ENCODE measurements around the gene HTR4.

HTR4 gene

DNA sequence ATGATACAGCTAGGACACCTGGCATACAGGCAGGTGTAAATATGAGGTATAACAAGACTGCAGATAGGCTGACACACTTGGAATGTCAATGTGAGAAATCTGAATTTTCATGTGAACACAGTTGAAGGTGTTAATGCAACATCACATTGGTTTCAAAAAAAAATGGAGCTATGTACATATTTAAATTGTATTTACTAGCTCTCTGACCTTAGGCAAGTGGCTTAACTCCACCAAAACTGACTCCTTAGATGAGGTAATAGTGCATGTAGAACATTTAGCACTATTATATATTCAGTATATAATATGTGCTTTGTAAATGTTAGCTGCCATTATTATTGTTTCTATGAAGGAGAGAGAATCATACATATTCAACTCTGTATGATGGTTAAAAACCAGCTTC is 48.0 kb downstream of the HTR4 start:
- no peak for DNase-seq

DNA sequence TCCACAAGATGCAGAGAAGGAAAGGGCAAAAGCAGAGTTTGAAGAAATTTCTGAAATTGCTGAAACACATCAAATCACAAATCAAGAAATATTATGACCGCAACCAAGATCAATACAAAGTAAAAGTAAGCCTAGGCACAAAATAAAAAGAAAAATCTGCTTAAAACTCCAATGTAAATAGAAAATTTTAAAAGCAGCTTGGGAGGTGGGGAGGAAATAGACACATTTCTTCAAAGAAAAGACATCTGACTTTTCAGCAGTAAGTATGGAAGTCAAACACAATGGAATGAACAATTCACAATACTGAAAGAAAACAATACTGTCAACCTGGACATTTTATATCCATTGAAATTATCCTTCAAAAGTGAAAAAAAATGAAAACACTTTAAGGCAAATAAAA is 55.1 kb downstream of the HTR4 start:
- DNase-seq, result no peak

DNA sequence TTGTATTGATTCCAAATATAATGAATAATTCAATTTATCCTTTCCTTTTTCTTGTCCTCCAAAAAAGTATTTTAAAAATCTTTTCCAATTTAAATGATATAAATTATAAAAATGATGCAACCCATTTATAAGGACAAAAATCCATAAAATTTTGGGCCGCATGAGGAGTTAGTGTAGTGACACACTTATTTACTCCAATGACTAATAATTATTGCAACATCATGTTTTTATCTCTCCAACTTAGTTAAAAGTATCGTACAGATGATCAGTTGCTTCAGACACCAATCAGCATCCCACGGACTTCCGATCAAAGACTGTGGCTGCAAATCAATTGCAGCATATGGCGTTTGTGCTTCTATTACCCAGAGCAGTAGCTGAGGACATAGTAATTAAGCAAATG is 58.6 kb downstream of the HTR4 start:
- DNase-seq, result no peak

- no peak for DNase-seq
Observed at GRCh38 chr5:148586796-148587195, 67.5 kb downstream of the HTR4 start.

GRCh38 chr5:148585988-148586387 is 68.3 kb downstream of the HTR4 start:
- no peak for DNase-seq

GRCh38 chr5:148584103-148584502 is 70.2 kb downstream of the HTR4 start:
- no peak for DNase-seq

DNA sequence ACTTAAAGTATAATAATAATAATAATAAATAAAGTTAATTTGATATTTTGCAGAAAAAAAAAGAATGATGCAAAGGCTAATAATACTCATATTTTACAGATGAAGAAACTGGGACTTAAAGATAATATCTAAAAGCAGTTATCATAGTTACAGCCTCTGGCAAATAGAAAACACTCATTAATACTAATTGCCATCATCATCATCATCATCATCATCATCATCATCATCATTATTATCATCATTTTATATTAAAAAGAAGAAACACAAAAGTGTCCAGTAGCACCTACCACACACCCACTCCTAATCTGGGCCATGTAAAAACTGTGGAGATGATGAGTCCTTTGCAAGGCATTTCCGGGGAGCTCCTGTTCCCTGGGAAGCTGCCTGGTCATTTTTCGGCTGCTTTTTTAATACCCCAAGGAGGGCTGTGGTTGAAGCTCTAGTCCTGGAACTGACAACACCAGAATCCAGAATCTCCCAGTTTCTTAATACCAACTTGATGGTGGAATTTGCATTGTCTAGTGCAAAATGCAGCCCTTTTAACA is 70.8 kb downstream of the HTR4 start:
- no peak for DNase-seq

DNA sequence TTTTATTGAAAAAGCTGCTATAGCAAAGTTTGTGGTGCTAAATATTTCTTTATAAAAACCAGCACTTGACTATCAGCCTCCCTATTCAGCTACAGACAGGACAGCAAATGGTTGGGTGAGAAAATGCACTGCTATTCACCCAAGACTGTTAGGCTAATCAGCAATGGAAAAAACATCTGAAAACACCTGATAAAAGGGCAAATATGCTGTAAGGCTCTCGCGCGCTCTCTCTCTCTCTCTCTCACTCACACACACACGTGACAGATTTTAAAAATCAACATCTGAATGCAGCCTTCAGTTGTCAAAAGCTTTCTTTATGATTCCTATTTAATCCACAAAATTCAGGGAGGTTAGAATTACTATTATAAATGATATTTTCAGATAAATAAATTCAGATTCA is 80.2 kb downstream of the HTR4 start:
- DNase-seq, result no peak

GRCh38 chr5:148573374-148573773 is 81.0 kb downstream of the HTR4 start:
- no peak for DNase-seq

DNA sequence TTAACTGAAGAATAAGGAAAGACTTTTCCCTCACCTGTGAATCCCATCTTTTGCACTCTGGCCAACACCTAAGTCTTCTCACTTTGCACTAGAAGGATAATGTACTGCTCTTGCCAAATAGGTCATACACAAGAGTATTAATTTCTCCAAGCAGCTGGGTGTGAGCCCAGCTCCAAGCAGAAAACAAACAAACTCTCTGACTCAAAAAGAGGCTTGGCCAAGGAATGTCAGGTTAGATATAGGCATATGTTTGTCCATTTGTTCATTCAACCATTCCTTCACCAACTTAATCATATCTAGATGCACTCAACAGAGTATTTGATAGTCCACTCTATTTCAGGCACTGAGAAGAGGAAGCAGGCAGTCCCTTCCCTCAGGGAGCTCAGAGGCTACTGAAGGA is 84.4 kb downstream of the HTR4 start:
- no peak for DNase-seq

DNA sequence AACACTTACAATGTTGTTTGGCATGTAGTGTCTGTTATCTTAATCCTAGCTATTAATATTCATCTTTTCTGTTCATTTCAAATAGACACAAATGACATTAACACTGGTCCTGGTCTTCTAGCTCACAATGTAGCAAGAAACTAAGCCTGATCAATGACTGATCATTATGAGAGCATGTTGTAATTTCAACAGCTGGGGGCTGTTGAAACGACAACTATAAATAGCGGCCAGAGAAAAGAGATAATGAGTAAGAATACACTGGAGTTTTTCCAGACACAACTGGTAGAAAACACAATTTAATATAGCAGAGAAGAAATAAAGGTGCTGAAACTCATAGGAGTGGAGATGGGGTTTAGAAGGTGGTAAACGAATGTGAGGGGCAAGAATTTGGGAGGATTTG is 89.2 kb downstream of the HTR4 start:
- no peak for DNase-seq

DNA sequence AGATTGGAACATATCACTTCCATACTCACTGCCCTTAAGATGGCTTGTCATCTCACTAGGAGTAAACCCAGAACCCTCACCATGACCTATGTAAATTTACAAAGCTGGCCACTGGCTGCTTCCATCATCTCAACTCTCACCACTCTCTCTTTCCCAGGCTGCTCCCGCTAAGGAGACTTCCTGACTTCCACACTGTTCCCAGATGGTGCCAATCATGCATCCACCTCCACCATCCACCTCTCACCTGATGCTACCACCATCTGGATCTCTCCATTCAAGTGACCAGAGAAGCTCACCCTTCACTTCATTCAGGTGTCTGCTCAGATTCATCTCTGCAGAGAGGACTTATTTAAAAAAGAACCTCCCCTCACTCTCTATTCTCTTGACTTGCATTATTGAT is 91.3 kb downstream of the HTR4 start:
- DNase-seq, result no peak

DNA sequence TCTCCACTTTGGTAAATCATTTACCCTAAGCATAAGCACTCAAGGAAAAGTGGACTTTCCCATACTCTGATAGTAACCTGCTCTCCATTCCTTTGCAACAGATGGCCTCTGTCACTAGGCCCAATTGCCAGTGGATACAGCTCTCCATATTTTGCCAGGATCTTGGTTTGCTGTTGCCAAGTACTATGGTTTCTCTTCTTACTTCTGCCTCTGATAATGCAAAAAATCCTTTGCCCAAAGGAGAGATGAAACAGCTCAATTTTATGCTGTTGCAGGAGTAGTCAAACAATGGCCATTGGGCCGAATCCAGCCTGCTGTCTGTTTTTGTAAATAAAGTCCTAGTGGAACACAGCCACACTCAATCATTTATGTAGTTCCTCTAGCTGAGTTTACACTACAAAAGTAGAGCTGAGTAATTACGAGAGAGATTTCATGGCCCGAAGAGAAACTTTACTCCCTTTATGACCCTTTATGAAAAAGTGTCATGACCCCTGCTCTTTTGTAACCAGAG is 92.5 kb downstream of the HTR4 start:
- no peak for DNase-seq

GRCh38 chr5:148559461-148559860 is 94.9 kb downstream of the HTR4 start:
- DNase-seq, result peak; percentile 9 to 13

- no peak for DNase-seq
Observed at GRCh38 chr5:148558892-148559291, 95.4 kb downstream of the HTR4 start.

DNA sequence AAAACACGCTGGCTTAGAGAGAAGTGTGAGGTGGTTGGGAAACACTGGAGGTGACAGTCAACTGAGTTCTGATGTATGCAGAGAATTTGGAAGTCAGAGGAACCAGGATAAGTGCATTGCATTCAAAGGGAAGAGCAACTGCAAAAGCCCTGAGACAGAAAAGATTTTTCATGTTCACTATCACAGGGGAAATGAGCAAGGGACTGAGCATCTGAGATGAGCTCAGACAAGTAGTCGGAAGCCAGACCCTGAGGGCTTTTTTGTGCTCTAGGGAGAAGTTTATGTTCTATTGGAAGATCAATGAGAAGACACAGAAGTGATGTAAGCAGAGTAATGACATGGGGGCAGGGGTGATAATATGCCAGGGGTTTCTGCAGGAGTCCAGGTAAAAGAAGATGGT is 97.5 kb downstream of the HTR4 start:
- no peak for DNase-seq

- DNase-seq, result no peak
Observed at GRCh38 chr5:148554621-148555020, 99.7 kb downstream of the HTR4 start.

DNA sequence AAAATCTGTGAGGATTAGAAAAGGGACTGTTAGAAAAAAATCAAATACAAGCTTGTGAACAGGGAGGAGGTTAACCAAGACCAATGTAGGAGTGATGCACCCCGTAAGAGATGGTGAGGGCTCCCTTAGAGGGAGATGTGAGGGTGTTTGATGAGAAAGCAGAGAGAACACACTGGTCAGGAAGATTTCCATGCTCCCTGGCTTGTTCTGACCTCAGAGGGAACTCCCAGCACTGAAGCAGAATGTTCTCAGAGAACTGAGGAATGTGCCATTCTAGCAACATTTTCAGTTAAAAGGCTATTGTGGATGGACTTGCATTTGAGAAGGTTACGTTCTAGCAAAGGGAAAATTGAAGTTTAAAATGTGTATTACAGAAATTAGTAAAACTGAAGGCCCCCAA is 110.6 kb downstream of the HTR4 start:
- no peak for DNase-seq

- no peak for DNase-seq
Observed at GRCh38 chr5:148542812-148543211, 111.5 kb downstream of the HTR4 start.

DNA sequence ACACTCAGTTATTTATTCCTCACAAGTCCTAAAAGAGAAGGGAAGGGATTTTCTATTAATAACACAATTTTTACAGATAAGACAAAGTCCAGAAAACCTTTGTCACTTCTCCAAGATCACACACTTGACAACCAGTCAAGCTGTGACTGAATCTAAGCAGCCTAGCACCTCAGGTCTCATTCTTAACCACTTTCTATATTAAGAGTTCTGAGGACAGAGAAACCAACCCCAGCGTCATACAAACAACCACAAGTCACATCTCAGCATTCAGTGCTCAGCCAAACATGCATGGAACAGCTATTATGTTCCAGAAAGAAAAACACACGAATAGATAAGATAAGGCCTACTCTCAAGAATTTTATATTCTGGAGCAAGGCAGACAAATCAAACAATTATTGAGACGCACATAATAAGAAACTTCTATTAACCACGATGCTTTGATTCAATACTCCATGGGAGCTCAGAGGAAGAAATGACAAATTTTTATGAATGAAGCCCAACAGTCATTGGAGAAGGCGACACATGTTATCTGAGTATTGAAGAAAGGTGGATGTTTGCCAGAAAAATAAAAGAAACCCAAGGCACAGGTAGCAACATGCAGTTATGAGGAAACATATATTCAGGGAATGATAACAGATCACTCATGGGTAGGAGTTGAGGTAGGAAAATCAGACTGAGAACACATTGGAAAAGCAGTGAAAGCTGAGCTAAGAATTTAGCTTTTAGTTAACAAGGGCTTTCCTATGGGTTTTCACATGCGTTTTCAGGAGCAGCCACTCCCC is 113.1 kb downstream of the HTR4 start:
- no peak for DNase-seq

DNA sequence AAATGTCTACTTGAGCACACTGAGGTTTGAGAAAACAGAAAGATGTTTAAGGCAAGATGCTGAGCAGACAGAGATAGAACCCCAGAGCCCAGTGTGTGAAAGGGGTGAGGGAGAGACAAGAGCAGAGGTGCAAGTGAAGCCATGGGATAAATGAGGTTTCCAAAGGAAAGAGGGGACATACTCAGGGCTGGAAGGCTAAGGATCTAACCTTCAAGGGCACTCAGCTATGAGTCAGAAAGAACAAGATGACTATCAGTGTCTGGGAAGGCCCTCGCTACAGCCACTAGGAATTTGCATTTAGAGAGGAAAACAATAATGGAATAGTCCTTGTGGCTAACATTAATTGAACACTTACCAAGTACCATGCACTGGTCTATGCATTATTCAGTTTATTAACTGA is 113.7 kb downstream of the HTR4 start:
- DNase-seq, result no peak

DNA sequence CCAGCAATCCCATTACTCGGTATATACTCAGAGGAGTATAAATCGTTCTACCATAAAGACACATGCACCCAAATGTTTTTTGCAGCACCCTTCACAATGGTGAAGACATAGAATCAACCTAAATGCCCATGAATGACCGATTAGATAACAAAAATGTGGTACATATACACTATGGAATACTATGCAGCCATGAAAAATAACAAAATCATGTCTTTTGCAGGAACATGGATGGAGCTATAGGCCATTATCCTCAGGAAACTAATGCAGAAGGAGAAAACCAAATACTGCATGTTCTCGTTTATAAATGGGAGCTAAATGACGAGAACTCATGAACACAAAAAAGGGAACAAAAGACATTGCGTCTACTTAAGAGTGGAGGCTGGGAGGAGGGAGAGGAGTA is 114.5 kb downstream of the HTR4 start:
- no peak for DNase-seq

GRCh38 chr5:148535190-148535589 is 119.1 kb downstream of the HTR4 start:
- no peak for DNase-seq

DNA sequence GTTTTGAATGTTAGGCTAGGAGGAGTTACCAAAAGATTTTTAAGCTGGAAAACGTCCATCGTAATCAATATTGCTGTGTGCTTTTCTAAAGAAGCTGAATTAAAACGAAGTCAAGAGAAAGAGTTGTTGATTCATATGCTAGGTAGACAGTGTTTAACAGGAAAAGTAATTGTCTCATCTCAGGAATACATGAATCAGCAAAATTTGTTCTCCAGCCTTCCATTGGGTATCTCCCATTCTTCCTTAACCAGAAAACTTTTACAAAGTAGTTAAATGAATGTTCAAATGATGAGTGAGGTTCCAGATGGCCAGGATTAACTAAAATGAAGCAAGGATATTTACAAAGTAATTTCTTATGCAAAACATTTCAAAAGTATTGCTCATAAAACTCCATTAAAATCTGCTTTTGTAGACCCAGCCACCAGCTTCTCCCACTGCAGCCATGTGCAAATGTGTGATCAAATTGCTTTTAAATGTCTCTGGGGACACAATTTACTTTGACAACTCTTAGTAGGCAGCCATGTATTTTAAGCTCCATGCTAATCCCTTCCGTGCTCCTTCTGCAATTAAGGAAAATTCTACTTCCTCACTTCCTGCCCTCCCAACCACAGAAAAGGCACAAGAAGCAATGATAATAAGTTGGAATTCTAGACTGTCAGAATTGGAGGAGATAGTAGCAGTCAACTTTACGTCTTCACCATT is 121.2 kb downstream of the HTR4 start:
- DNase-seq, result no peak

Measured in SHP77 (cell line).